Measurements from ENCODE around the gene COL25A1.
"Not testable (repeated sequence)": the region's sequence is repeated elsewhere in the genome, so short reads cannot be mapped to it uniquely, and the experiment has no call there.

Gene COL25A1

DNA sequence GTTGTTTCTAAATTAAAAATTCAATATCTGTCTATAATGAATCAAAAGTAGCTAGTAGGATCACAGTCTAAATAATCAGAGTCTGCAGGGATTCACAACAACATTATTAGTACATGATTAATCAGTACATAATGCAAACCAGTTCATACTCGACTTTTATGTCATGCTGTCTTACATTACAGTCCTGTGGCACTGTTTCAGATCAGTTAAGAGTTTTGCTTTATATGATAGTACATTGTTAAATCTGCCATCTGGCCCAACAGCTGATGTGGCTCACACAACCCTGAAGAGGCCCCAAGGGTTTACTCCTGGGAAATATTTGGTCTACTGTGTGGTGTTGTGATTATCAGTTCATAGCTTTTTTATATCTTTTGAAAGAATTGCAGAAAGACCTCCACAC lies 292.5 kb downstream of the COL25A1 start:
- no peak for DNase-seq

DNA sequence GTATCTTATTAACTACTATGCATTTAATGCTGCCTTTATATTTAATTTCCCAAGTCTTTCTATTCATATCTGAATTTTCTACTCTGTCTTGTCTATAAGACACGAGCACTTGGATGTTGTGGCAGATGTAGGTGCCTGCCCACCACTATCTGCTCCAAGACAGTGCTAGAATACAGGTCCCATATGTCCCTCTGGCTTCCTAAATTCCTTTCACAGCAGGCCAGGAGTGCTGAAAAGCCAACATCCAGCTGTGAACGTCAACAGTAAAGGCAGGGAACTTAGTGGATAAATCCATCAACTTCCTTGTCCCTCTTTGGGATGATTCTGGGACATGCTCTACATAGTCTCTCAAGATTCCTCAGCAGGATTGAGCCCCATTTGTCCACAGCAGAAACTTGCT lies 294.5 kb downstream of the COL25A1 start:
- DNase-seq, result no peak

DNA sequence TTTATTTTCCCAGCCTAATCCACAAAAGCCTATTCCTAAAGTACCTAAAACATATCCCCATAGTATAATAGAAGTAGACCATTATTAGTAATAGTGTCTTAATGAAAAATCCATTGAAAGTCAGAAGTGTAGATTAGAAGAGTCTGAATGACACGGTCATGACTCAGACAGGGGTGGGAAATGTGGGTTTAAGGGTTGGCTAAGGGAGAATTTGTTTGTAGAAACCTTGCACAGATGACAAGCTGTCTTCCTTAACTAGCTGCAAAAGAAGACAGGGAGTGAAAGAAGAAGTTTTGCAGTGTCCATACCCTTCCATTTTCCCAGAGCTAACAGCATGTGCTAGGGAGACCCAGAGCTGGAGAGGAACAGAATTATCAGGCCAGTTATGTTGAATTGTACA lies 296.9 kb downstream of the COL25A1 start:
- DNase-seq, result no peak

DNA sequence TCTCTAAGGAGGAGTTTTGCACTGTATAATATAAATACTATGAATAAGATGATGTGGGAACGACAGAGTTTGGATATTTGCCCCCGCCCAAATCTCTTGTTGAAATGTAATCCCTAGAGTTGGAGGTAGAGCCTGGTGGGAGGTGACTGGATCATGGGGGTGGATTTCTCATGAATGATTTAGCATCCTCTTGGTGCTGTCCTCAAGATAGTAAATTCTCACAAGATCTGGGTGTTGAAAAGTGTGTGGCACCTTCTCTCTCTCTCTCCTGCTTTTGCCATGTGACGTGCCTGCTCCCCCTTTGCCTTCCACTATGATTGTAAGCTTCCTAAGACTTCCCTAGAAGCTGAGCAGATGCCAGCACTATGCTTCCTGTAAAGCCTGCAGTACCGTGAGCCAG lies 298.0 kb downstream of the COL25A1 start:
- DNase-seq, result no peak

DNA sequence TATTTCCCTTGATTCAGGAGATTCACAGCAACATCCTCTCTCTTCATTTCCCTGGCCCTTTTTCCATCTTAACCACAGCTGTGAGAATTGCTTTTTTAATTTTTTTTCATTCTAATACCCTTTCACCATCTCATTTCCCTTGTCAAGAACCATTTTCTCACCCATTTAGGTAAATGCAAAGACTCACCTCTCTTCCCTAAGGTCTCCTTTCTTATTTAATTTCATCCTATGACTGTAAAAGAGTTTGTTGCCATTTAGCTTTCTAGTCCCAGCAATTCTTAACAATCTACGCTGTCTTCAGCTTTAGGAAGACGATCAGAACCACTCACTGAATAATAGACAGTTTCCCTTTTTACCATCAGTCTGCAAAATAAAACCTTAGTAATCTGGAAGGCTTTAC lies 298.5 kb downstream of the COL25A1 start:
- DNase-seq, result no peak

DNA sequence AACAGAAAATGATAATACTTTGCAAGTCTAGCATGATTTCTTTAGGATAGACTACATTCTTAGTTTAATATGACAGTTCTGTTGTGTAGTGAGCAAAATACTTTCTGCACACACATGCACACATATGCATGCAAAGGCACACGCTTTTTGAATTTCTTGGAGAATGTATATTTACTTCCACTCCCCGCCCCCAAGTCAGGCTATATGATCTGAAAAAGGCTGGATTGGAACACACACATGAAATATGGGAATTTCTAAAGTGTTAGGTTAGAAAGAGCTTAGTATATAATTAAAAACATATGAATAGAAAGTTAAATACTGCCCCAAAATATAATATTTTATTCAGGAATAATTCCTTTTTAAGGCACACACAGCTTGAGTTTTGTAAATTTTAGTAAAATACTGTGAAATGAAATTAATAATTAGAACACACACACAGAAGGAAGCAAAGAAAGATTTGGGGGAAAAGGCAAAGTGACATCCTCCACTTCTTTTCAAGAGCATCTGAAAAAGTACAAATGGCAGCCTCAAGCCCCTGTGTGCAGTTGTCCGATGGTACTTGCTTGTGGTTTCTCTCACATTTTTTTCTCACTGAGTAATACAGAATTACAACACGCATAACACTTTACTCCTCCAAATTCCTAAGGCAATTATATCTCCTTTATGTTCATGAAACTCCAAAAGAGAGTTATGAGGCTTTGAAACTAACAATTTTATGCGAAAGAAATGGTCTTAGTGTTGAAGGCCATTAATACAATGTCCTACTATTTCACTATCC lies 310.7 kb downstream of the COL25A1 start:
- no peak for DNase-seq

DNA sequence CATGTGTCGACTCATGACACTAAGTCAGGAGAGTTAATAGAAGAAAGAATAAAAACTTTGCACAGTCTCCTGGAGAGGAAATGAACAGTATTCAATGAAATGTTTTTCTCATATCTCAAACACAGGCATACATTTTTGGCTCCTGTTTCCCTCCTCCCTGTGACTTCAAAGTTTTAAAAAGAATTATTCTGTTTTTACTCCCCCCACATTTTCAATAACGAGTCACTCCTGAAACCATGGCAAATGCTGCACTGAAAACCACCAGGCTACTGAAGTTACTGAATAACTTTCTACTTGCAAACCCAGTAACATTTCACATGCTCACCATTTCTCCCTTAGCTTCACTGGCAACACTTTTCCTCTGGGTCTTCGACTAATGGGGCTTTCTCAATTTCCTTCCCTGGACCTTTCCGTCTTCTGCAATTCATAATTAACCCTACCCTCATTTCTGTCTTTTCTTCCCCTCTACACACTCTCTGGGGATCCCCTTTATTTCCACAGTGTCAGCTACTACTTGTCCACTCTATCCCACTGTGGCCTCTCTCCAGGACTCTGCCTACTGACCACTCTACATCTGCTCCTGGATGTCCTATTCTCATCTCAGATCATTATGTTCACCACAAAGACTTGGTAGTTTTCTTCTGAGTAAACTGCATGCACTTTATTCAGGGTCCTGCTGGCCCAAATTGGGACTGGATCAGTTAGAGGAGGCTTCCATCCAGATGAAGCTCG lies 313.8 kb downstream of the COL25A1 start:
- DNase-seq, result no peak

DNA sequence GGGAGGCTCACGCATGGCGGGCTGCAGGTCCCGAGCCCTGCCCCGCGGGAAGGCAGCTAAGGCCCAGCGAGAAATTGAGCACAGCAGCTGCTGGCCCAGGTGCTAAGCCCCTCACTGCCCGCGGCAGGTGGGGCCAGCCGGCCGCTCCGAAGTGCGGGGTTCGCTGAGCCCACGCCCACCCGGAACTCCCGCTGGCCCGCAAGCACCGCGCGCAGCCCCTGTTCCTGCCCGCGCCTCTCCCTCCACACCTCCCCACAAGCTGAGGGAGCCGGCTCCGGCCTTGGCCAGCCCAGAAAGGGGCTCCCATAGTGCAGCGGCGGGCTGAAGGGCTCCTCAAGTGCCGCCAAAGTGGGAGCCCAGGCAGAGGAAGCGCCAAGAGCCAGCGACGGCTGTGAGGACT lies 318.0 kb downstream of the COL25A1 start:
- DNase-seq, result not testable (repeated sequence)

DNA sequence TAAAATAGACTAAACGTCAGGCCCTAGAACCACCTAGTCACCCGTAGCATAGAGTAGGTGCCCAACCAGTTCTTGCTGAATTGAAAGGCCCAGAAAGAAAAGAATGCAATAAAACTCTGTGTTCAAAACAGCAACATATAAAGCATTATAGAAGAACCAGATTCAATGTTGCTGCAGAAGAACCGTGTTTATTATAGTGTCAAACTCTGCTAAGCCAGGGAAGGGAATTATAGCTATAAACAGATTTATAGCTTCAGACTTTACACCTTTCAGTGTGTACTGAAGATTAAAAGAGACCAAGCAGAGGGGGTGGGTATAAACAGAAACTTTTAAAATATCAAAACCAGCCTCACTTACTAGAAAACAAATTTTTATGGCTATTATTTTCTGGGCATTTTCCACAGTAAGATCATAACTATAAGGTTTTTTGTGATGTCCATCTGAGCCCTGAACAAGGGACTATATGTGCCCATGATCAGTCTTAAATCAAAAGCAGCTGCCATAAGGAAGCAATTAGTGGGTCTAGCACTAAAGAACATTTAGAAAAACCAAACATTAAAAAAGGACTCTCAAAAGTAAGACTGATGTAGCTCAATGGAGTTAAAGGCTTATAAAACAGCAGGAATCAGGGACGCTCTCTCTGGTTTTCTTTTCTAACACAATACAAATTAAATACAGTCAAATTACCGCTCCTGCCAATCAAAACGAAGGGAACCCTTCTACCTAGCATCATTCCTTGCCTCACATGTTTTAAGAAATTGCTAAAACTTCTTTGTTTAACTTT lies 319.9 kb downstream of the COL25A1 start:
- no peak for DNase-seq

DNA sequence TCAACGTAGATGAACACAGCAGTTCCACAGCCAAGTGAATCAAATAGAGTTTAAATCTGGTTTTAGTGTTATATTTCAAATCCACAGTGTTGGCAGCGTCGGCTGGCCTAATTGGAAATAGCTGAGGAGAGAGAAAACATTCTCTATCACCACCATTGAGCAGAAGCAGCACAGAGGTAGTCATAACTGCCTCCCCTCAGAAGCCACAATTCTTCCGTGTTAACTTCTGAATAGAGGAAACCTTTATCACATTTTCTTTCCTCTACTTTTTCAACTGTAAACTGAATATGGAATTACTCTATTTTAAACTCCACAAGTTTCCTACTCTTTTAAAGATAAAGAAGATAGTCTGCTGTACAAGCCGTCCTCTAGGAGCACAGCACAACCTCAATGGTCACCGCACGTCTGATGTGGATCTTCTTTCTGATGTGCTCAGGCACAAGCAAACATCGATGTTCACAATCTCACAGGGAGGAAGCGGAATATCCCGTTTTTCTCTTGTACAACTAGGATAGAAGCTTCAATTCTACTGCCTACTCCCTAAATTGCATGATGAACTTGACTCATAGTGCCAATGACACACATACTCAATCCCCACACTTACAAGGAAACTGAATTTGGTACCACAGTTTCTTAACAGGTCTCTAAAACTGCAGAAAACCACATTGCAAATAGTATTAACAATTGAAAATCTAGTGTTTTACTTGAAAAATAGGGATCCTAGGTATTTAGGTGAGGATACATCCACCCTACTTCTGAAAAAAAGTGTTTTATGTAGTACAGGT lies 321.8 kb downstream of the COL25A1 start:
- DNase-seq, result no peak

DNA sequence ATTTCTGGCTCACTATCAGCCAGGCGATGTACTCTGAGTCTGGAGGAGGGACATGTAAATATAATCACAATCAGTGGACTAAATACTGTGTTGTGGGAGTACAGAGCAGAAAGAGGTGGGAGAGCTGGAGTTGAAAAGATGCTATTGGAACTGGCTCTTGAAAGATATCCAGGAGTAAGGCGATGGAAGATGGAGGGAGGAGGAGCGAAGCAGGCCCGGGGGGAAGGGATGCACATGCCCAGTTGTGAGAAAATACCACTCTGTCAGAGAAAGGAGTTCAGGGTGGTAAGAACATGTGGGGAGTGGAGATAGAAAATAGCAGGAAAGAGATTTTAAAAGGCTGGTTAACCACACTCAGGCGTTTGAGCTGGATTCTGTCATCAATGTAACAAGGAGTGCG lies 322.7 kb downstream of the COL25A1 start:
- no peak for DNase-seq

DNA sequence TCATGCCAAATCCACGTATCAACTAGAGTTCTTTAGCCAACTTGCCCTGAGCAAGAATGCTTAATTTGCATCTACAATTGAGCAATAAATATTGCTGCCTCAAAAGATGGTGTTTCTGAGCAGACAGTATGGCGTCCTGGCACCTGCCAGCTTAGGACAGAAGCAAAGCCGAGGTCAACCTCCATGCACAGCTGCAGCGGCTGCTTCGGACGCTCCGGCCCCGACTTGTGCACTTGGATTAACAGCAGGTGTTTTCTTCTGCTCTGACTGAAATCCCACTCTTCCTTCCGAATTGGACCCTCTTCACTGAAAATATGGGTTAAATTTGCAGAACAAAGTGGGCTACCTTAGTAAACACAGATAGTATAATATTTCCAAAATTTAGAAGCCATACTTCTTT lies 324.4 kb downstream of the COL25A1 start:
- no peak for DNase-seq

DNA sequence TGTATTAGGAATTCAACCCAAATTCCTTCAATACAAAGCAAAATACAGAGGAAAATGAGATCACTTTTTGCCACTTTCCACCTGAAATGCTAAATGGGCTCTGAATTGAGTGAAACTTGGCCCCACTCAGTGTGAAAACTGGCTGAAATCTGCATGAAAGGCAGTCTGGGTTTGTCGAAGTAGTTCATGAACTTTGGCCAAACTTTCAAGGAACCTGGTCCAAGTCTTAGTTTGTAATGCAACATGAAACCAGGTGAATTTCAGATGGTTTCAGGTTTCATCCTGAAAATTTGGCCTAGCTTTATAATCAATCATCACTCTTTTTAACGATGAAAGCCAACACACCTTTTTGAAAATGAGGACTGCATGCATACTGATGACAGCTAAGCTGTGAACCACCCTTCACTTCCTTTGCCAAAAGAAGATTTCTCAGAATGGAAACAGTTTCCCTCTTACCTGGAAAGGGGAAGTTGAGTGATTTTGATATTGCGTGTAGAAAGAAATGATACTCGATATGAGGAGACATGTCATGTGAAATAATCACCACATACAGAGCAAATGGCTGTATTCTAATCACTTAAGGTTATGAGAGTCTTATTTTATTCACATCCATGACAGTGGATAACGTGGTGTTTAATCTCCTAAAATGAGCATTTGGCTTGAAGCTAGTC lies 329.7 kb downstream of the COL25A1 start:
- no peak for DNase-seq

DNA sequence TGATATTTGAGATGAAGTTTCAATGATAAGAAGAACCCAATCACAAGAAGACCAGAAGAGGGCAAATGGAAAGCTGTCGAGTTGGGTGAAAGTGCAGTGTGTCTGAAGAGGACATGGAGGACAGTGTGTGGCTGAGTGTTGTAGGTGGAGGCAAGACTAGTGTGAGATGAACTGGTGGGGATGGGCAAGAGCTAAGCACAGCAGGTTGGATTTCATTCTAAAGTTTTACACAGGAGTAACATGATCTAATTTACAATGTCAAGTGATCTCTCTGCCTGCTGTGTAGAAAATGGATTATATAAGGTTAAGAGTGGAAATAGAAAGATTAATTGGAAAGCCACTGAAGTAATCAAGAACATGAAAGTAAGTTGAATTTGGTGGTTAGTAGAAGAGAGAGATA lies 331.0 kb downstream of the COL25A1 start:
- no peak for DNase-seq

DNA sequence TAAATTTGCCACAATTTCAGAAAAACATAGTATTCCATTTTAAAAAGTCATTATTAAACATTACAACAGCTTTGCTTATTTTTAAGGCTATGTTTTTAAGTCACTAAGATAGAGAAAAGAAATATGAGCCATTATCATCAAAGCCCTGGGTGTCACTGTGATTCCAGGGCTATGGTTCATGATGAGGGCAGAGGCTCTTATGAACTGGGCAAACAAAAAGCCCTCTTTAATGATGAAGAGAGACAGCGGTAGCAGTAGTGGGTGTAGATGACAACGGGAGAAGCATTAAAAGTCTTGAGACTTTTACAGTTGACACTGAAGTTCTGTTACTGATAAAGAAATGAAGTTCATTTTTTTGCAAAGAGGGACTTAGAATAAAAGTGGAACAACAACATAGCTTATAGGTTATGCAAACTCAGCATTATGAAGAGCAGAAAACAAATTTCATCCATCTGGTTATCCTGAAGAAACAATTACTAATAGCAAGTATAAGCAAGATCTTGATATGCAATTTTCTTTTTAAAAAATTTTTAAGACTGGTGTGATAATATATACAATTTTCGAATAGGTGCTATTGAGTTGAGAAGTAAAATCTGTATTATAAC lies 336.9 kb downstream of the COL25A1 start:
- DNase-seq, result no peak

DNA sequence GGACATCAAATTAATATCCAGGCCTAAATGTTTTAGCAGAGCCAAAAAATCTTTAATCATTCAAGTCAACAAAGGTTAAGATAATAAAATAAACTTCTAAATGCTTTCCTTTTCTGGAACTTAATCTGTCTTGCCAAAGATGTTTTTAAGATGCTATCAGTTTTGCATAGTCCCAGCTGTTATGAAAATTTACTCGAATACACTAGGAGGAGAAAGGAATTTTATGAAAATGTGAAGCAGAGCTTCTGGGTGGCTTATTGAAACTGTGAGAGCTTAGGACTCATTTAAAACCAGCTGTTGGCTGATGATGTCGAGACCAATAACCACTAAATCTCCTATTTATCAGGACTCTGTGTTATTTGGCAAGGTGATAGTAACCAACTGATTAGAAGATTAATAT lies 337.4 kb downstream of the COL25A1 start:
- no peak for DNase-seq

DNA sequence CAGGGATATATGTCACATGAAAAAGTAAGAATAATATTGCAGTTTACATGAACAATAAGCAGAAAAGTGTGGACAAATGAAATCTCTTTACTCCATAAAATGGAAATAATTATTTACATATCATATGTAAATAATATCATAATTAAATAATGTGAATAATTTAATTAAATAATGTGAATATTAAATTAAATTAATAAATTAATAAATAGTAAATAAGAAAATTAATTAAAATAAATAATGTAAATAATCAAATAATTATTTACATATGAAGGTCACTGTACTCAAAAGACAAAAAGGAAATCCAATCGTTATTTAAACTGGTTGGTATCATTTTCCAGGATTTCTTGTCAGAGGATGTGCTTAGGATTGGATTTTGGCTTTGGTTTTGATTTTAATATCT lies 338.5 kb downstream of the COL25A1 start:
- DNase-seq, result no peak

DNA sequence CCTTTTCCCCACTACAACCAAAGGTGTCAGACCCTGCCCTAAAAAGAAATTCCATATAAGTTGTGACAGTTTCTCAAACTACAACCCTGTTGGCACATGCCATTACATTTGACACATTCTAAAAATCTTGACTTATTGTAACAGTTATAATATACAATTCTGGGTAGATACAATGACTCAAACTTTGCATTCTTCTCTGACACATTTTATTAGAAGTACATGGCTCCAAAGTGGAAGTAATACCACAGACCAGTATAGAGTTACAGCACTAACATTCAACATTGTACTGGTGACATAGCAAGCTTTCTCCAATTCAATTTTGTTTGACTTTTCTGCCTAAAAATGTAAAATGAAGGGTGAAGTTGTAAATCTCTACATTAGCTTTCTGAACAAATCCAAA lies 343.0 kb downstream of the COL25A1 start:
- no peak for DNase-seq

DNA sequence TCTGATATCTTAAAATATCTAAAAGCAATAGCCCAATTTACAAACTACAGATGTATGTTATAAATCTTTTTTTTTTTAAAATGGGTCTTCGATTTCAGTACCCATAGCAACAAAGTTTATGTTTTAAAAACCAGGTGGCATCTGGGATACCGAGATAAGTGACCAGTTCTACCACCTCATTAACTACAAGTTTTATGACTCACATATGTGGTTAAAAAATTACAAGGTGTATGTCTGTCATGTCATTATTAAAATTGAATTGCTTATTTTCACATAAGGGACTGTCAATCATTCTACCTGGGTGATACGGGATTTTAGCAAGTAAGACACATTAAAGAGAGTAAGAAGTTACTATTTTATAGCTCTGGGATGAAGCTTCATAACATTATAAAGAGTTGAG lies 347.6 kb downstream of the COL25A1 start:
- DNase-seq, result no peak

DNA sequence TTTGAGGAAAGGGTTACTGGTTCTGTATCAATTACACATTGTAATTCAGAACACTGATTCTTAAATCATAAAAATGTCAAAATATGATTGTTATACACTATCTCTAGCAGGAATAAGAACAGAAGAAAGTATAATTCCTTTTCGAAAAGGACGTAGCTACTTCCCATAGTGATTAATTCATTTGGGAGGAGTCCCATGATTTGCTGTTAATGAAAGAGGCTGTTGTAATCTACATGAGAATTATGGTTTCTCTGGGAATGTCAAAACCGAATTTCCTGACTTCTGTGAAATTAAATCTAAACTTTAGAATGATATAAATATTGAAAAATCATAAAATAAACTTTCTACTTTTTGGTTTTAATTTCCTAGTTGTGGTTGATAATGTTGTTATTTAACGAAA lies 348.5 kb downstream of the COL25A1 start:
- DNase-seq, result no peak

DNA sequence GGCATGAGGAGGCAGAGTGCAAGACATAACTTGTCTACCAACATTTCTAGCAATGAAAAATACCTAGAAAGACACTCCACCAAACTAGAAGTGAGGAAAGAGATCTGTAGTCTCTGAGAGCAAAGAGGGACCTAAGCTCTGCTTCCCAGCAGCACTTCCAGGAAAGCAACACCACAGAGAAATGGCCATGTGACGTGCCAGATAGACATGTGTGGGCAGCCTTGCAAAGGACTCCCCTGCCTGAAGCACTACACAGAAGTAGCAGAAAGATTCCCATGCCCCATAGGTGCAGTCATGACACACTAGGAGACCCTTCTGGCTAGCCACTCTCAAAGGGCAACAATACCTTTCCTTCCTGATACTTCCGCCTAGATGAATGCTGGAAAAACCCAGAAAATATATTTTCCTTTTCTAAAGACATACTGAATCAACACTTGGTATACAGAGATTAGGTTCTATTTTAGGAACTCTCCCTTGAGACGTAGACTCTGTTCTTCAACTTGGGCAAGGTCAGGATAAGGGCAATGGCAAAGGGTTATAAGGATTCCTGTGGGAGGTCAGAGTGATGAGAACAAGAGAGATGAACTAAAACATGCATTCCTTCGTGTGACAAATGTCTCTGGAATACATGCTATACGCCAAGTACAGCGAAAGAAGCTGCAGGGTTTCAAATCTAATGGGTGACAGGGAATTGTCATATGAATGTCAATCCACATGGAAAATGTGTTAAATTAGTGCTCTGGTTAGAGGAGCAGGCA lies 352.1 kb downstream of the COL25A1 start:
- DNase-seq, result no peak
